H1 (cell line): ENCODE data around the gene LGALS9. TPM values are rescaled to one million over a fixed set of nuclear protein-coding genes. Genes with fewer than 3 reads are reported as not detected.

Experiments
- CTCF ChIA-PET: fragments of 300-600 bp; sonication (Branson Sonifier 250); formaldehyde crosslinking; loops from one replicate; lab custom pipeline; 2021; ENCODE audit not compliant: partially characterized antibody; lab: Charles Lee
- POLR2A ChIA-PET: fragments of 300-600 bp; sonication (Branson Sonifier 250); formaldehyde crosslinking; loops from one replicate; lab custom pipeline; 2021; ENCODE audit warnings: inconsistent platforms; ENCODE audit not compliant: partially characterized antibody; lab: Charles Lee
- DNase-seq, 2 experiments: peaks; one replicate each; pipeline versions ENCODE4 v3.0.0 to v3.0.0-alpha.2; 2010 to 2022; ENCODE audit warnings: low spot score in 2 of 2, low read depth in 1 of 2, mixed read lengths in 1 of 2
- FAIRE-seq: peaks from 2 replicates; lab custom pipeline; 2011; peaks lifted over from hg19 to GRCh38; lab: Jason Lieb, UNC
- H2AFZ ChIP-seq: 2 replicates; pipeline ENCODE4 v1.8.1; 2012; ENCODE audit warnings: low read length, inconsistent platforms
- H2AK5ac ChIP-seq: 2 replicates; pipeline ENCODE4 v1.6.1; 2013; ENCODE audit warnings: low read depth, low read length
- H2BK120ac ChIP-seq: replicated peaks from 2 replicates; pipeline ENCODE3; 2013; ENCODE audit warnings: low read depth, low read length, inconsistent platforms
- H2BK12ac ChIP-seq: 2 replicates; pipeline ENCODE4 v1.6.1; 2013; ENCODE audit warnings: low read depth, low read length
- H2BK15ac ChIP-seq: 2 replicates; pipeline ENCODE4 v1.6.1; 2013; ENCODE audit warnings: low read length
- H2BK20ac ChIP-seq: 2 replicates; pipeline ENCODE4 v1.6.1; 2013; ENCODE audit warnings: low read length
- H2BK5ac ChIP-seq: 2 replicates; pipeline ENCODE4 v1.6.1; 2013; ENCODE audit warnings: low read depth, low read length
- H3K14ac ChIP-seq: 2 replicates; pipeline ENCODE4 v1.6.1; 2013; ENCODE audit warnings: inconsistent platforms; ENCODE audit not compliant: insufficient read length
- H3K18ac ChIP-seq: 2 replicates; pipeline ENCODE4 v1.6.1; 2013; ENCODE audit warnings: low read length; ENCODE audit errors: extremely low read depth
- H3K23ac ChIP-seq: 2 replicates; pipeline ENCODE4 v1.6.1; 2013; ENCODE audit warnings: inconsistent platforms; ENCODE audit not compliant: insufficient read length
- H3K23me2 ChIP-seq: 2 replicates; pipeline ENCODE4 v1.6.1; 2013; ENCODE audit warnings: low read depth, low read length
- H3K27ac ChIP-seq: 2 replicates; pipeline ENCODE4 v1.6.1; 2011; ENCODE audit warnings: low read depth, low read length, inconsistent platforms
- H3K27me3 ChIP-seq, 4 experiments: replicated peaks in 1 of 4; 1 replicate in 1 of 4; 2 replicates in 3 of 4; pipeline versions ENCODE4 v1.6.1 to v1.8.1; 2011 to 2013; ENCODE audit warnings: low read length in 3 of 4, mild to moderate bottlenecking in 3 of 4, inconsistent platforms in 2 of 4, mixed read lengths in 2 of 4, moderate library complexity in 1 of 4; ENCODE audit not compliant: control insufficient read depth in 3 of 4, insufficient read depth in 3 of 4; ENCODE audit errors: extremely low read depth in 1 of 4
- H3K36me3 ChIP-seq, 4 experiments: 2 replicates each; pipeline versions ENCODE4 v1.6.1 to v1.8.1; 2011 to 2013; ENCODE audit warnings: mild to moderate bottlenecking in 4 of 4, low read length in 3 of 4, moderate library complexity in 2 of 4, control low read depth in 1 of 4, inconsistent platforms in 1 of 4; ENCODE audit not compliant: insufficient read depth in 4 of 4, control insufficient read depth in 2 of 4
- H3K4ac ChIP-seq: replicated peaks from 2 replicates; pipeline ENCODE3; 2013; ENCODE audit warnings: low read length, low read depth, mixed read lengths, inconsistent platforms; ENCODE audit not compliant: insufficient read length
- H3K4me1 ChIP-seq, 4 experiments: replicated peaks in 1 of 4; 1 replicate in 1 of 4; 2 replicates in 3 of 4; pipeline versions ENCODE4 v1.6.1 to v1.8.1; 2011 to 2013; ENCODE audit warnings: low read length in 3 of 4, inconsistent platforms in 2 of 4, mixed read lengths in 1 of 4; ENCODE audit not compliant: insufficient read depth in 4 of 4, control insufficient read depth in 3 of 4
- H3K4me2 ChIP-seq, 2 experiments: 2 replicates each; pipeline versions ENCODE4 v1.6.1 to v1.8.1; 2011 to 2013; ENCODE audit warnings: low read depth in 2 of 2, low read length in 2 of 2, control low read depth in 1 of 2, inconsistent platforms in 1 of 2, mild to moderate bottlenecking in 1 of 2; ENCODE audit not compliant: insufficient read depth in 1 of 2
- H3K4me3 ChIP-seq, 4 experiments: fragments of 200-600, 300-600 bp in 1 of 4; sonication (generic), shearing (Covaris generic), sonication (Bioruptor Twin) in 1 of 4; 2 replicates each; pipeline versions ENCODE4 v1.5.1 to v1.8.1; 2011 to 2016; ENCODE audit warnings: low read length in 4 of 4, low read depth in 3 of 4, control low read depth in 2 of 4, inconsistent platforms in 2 of 4, mild to moderate bottlenecking in 2 of 4, mixed read lengths in 1 of 4, moderate library complexity in 1 of 4; ENCODE audit not compliant: insufficient read depth in 2 of 4; ENCODE audit errors: extremely low read depth in 1 of 4
- H3K56ac ChIP-seq: replicated peaks from 2 replicates; pipeline ENCODE3; 2013; ENCODE audit warnings: low read depth, mild to moderate bottlenecking, mixed read lengths, low read length, inconsistent platforms; ENCODE audit not compliant: insufficient read length
- H3K79me1 ChIP-seq: 2 replicates; pipeline ENCODE4 v1.6.1; 2013; ENCODE audit warnings: low read depth, low read length, control low read depth
- H3K79me2 ChIP-seq, 2 experiments: 2 replicates each; pipeline versions ENCODE4 v1.6.1 to v1.8.1; 2012 to 2013; ENCODE audit warnings: low read length in 2 of 2, mild to moderate bottlenecking in 2 of 2, inconsistent platforms in 1 of 2; ENCODE audit not compliant: insufficient read depth in 2 of 2, control insufficient read depth in 1 of 2
- H3K9ac ChIP-seq, 4 experiments: replicated peaks in 1 of 4; 1 replicate in 1 of 4; 2 replicates in 3 of 4; pipeline versions ENCODE4 v1.6.1 to v1.8.1; 2011 to 2013; ENCODE audit warnings: low read depth in 3 of 4, low read length in 3 of 4, control low read depth in 2 of 4, mild to moderate bottlenecking in 2 of 4, moderate library complexity in 2 of 4, inconsistent platforms in 1 of 4; ENCODE audit errors: extremely low read depth in 1 of 4
- H3K9me3 ChIP-seq, 2 experiments: 2 replicates each; pipeline versions ENCODE4 v1.6.1 to v1.8.1; 2012 to 2013; ENCODE audit warnings: mild to moderate bottlenecking in 2 of 2, moderate library complexity in 2 of 2, control low read depth in 1 of 2, inconsistent platforms in 1 of 2, low read depth in 1 of 2, low read length in 1 of 2, mixed read lengths in 1 of 2; ENCODE audit not compliant: insufficient read depth in 2 of 2
- H4K20me1 ChIP-seq, 2 experiments: replicated peaks in 1 of 2; 2 replicates each; pipeline versions ENCODE3 to v1.8.1; 2011 to 2013; ENCODE audit warnings: inconsistent platforms in 2 of 2, low read length in 2 of 2, mild to moderate bottlenecking in 1 of 2; ENCODE audit not compliant: insufficient read depth in 2 of 2, control insufficient read depth in 1 of 2
- H4K5ac ChIP-seq: 2 replicates; pipeline ENCODE4 v1.6.1; 2013; ENCODE audit warnings: low read length, low read depth, mixed read lengths, inconsistent platforms; ENCODE audit not compliant: insufficient read length
- H4K8ac ChIP-seq: 2 replicates; pipeline ENCODE4 v1.8.0; 2013; ENCODE audit warnings: mild to moderate bottlenecking, moderate library complexity, low read length, inconsistent platforms; ENCODE audit not compliant: insufficient read depth; ENCODE audit errors: extremely low read depth
- H4K91ac ChIP-seq: replicated peaks from 2 replicates; pipeline ENCODE3; 2013; ENCODE audit warnings: low read length, mixed read lengths, inconsistent platforms; ENCODE audit not compliant: insufficient read length
- CBX8 ChIP-seq: fragments of 300-800, 300-1000 bp; sonication (generic); IDR thresholded peaks from 2 replicates; pipeline ENCODE4 v1.7.1; 2016; ENCODE audit warnings: low read depth, low read length, borderline replicate concordance
- CHD1 ChIP-seq: IDR thresholded peaks from 2 replicates; pipeline ENCODE4 v1.6.1; 2012; ENCODE audit warnings: low read depth, low read length, improper control_type of control experiment
- EP300 ChIP-seq, 2 experiments: IDR thresholded peaks; 1 replicate in 1 of 2; 2 replicates in 1 of 2; pipeline ENCODE4 v1.6.1; 2011 to 2012; ENCODE audit warnings: low read depth in 2 of 2, low read length in 2 of 2, mild to moderate bottlenecking in 2 of 2, borderline replicate concordance in 1 of 2, inconsistent platforms in 1 of 2, moderate library complexity in 1 of 2
- GTF2F1 ChIP-seq: IDR thresholded peaks from 2 replicates; pipeline ENCODE4 v1.6.1; 2012; ENCODE audit warnings: low read depth, low read length, improper control_type of control experiment, borderline replicate concordance
- KDM5A ChIP-seq: fragments of 200-600 bp; IDR thresholded peaks from 2 replicates; pipeline ENCODE4 v1.7.1; 2012; ENCODE audit warnings: mild to moderate bottlenecking, low read length, inconsistent platforms, mixed read lengths
- MAFK ChIP-seq: IDR thresholded peaks from 2 replicates; pipeline ENCODE4 v1.6.1; 2012; ENCODE audit warnings: low read depth, mild to moderate bottlenecking, improper control_type of control experiment, low read length
- PHF8 ChIP-seq: fragments of 200-600 bp; sonication (generic); conservative IDR thresholded peaks from 2 replicates; pipeline ENCODE4 v1.7.1; 2012; ENCODE audit warnings: low read depth, mild to moderate bottlenecking, inconsistent platforms, low read length, moderate library complexity
- SAP30 ChIP-seq: fragments of 300-600 bp; sonication (generic); IDR thresholded peaks from 2 replicates; pipeline ENCODE4 v1.7.1; 2012; ENCODE audit warnings: low read length, moderate library complexity, mild to moderate bottlenecking, inconsistent platforms; ENCODE audit not compliant: insufficient read depth, insufficient replicate concordance
- TBP ChIP-seq: IDR thresholded peaks from 2 replicates; pipeline ENCODE4 v1.6.1; 2011; ENCODE audit warnings: low read depth, low read length, improper control_type of control experiment
- ZNF274 ChIP-seq: IDR thresholded peaks from 2 replicates; pipeline ENCODE4 v1.7.0; 2012; ENCODE audit warnings: low read length, borderline replicate concordance; ENCODE audit errors: extremely low read depth
- WGBS, 2 experiments: shearing (Covaris generic) in 1 of 2; methylation state at CpG; one replicate each; pipeline versions ENCODE4 v1.1.6 to v1.1.7; 2013 to 2015; ENCODE audit warnings: low lambda C conversion rate in 2 of 2, mixed read lengths in 2 of 2, inconsistent platforms in 1 of 2, low coverage in 1 of 2, missing lambda C conversion rate in 1 of 2; ENCODE audit not compliant: insufficient replicate concordance in 2 of 2, insufficient coverage in 1 of 2, insufficient read length in 1 of 2; ENCODE audit errors: extremely low coverage in 1 of 2, missing lambda C conversion rate in 1 of 2; 5-methylcytosine and 5-hydroxymethylcytosine counted together
- polyA plus RNA-seq, 7 experiments: library from polyadenylated mRNA; depleted of rRNA in 3 of 7; stranded (reverse) in 5 of 7; unstranded in 2 of 7; fragments of >200 nt in 5 of 7; fragments of 200-250 nt in 2 of 7; gene quantifications; 1 replicate in 5 of 7; 2 replicates in 1 of 7; 4 replicates in 1 of 7; pipeline versions ENCODE4 v1.2.1 to v1.2.3, GENCODE V29; 2011 to 2013; ENCODE audit warnings: missing spikeins in 2 of 7, mixed read lengths in 2 of 7
- total RNA-seq: library from RNA; stranded (reverse); fragmentation: NEBNext Ultra II Directional; extraction: Animal tissue kit (Norgen Biotek cat#: 25700); gene quantifications from 2 replicates; pipeline ENCODE4 v1.2.1, GENCODE V29; 2021
- TF ChIP-seq, protein P1 (sequence below), 3 experiments: IDR thresholded peaks; 1 replicate in 2 of 3; 2 replicates in 1 of 3; pipeline versions ENCODE4 v1.5.1 to v1.6.1; 2011; ENCODE audit warnings: low read length in 3 of 3, mild to moderate bottlenecking in 3 of 3, inconsistent platforms in 2 of 3, low read depth in 1 of 3, moderate library complexity in 1 of 3; ENCODE audit not compliant: insufficient read depth in 1 of 3; ENCODE audit errors: control extremely low read depth in 1 of 3

Gene LGALS9
- total and polyA plus RNA-seq, 2 of the 8 experiments (the other 6 are each of a cell fraction or from before 2014, with no cell fraction given), result 0.95 to 1.7 TPM

DNA sequence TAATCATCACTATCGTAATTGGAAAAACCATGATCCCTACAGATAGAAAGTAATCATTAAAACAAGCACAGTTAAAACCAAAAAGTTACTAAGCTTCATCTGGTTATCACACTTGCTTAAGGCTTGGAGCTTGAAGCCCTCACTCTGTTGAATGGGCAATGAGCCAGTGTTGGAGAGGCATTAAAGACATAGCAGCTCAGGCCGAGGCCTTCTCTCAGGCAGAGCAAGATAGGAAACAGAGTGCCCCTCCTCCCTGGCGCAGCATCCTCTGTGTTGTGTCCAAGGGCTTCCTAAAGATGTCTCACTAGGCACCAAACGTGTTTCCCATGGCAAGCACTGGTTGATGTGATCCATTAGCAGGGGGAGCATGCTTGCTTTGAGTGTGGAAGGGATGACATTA is 34.9 kb upstream of the LGALS9 start:
- Histone ChIP-seq H2BK12ac (no peak overlapping the region), H2BK20ac (no peak overlapping the region), H4K20me1 (peaks cover 0 to 5% of the 10 kb centered on the region in 2 experiments), H3K36me3 (peaks cover 0 to 3% (median 0%) of the 10 kb centered on the region in 4 experiments; a peak in 2 of 8 replicates), H2BK5ac (no peak overlapping the region), H2AK5ac (no peak overlapping the region), H3K9me3 (no peaks in the 10 kb centered on the region), H4K8ac (no peak overlapping the region), H4K91ac (no peak overlapping the region), H3K4me2 (no peak overlapping the region), H3K23ac (no peak overlapping the region), H2BK120ac (no peak overlapping the region), H3K23me2 (no peaks in the 10 kb centered on the region), H4K5ac (no peak overlapping the region), H3K27ac (no peak overlapping the region), H3K4me1 (no peaks in the 10 kb centered on the region), H3K79me1 (no peaks in the 10 kb centered on the region), H2BK15ac (no peak overlapping the region), H2AFZ (no peak overlapping the region), H3K79me2 (no peaks in the 10 kb centered on the region), H3K9ac (no peak overlapping the region), H3K4me3 (no peak overlapping the region), H3K27me3 (no peaks in the 10 kb centered on the region), H3K4ac (no peak overlapping the region), H3K14ac (no peak overlapping the region), H3K18ac (no peak overlapping the region), H3K56ac (no peak overlapping the region)
- DNase-seq (no peak), FAIRE-seq (no peak)
- WGBS, 2 experiments, result 83% methylated on average over 4 of the region's 4 CpGs; no CpG with 5 or more reads in 1 of the 2 experiments
- CTCF ChIA-PET, result interaction anchor here (0.5 to 13.3 kb wide), 9 partner anchors 6 to 283 kb away, joined by 3 to 209 read pairs (median 5); partner anchors contain the start of gene KSR1
- POLR2A ChIA-PET, result no interaction called here
- no peak for TF ChIP-seq ZNF274
- no peak for TF ChIP-seq GTF2F1
- no peak for TF ChIP-seq SAP30
- no peak for TF ChIP-seq CHD1
- no peak for TF ChIP-seq MAFK
- TF ChIP-seq EP300 (IDR thresholded peaks at IDR 0.05; ENCODE audit: borderline replicate concordance in 1 of 2, low read depth in 2 of 2, low read length in 2 of 2), result no peak
- TF ChIP-seq TBP, result no peak
- no peak for TF ChIP-seq CBX8
- TF ChIP-seq KDM5A, result no peak
- TF ChIP-seq PHF8, result no peak
- TF ChIP-seq, protein P1, sequence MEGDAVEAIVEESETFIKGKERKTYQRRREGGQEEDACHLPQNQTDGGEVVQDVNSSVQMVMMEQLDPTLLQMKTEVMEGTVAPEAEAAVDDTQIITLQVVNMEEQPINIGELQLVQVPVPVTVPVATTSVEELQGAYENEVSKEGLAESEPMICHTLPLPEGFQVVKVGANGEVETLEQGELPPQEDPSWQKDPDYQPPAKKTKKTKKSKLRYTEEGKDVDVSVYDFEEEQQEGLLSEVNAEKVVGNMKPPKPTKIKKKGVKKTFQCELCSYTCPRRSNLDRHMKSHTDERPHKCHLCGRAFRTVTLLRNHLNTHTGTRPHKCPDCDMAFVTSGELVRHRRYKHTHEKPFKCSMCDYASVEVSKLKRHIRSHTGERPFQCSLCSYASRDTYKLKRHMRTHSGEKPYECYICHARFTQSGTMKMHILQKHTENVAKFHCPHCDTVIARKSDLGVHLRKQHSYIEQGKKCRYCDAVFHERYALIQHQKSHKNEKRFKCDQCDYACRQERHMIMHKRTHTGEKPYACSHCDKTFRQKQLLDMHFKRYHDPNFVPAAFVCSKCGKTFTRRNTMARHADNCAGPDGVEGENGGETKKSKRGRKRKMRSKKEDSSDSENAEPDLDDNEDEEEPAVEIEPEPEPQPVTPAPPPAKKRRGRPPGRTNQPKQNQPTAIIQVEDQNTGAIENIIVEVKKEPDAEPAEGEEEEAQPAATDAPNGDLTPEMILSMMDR (IDR thresholded peaks at IDR 0.05; ENCODE audit: control extremely low read depth in 1 of 3, insufficient read depth in 1 of 3, low read depth in 1 of 3, low read length in 3 of 3), result no peak
